ENCODE results near the gene ZNF10.

- TF ChIP-seq CTCF (IDR thresholded peaks at IDR 0.05) (no peak), POLR2A (IDR thresholded peaks at IDR 0.05) (no peak)
Observed at GRCh38 chr12:133174901-133175300, 44.5 kb downstream of the ZNF10 start.
